ACC112 (cell line): ENCODE data around the gene KPNA3.

ENCODE experiments used
- H2AFZ ChIP-seq: fragments of 200-600 bp; sonication (generic); one replicate; pipeline ENCODE4 v1.6.0; 2017; ENCODE audit warnings: antibody characterized with exemption, low read length; ENCODE audit not compliant: unreplicated experiment
- H3K27ac ChIP-seq: fragments of 200-600 bp; sonication (generic); 2 replicates; pipeline ENCODE4 v1.5.1; 2014; ENCODE audit warnings: low read depth, mild to moderate bottlenecking, antibody characterized with exemption, low read length, moderate library complexity
- H3K27me3 ChIP-seq: fragments of 200-600 bp; sonication (generic); 2 replicates; pipeline ENCODE4 v1.6.1; 2014; ENCODE audit warnings: mild to moderate bottlenecking, antibody characterized with exemption, low read length, moderate library complexity, mixed read lengths; ENCODE audit not compliant: insufficient read depth
- H3K36me3 ChIP-seq: fragments of 200-600 bp; sonication (generic); 2 replicates; pipeline ENCODE4 v1.6.1; 2016; ENCODE audit warnings: mild to moderate bottlenecking, antibody characterized with exemption, low read length, moderate library complexity, mixed read lengths; ENCODE audit not compliant: insufficient read depth
- H3K4me1 ChIP-seq: fragments of 200-600 bp; sonication (generic); one replicate; pipeline ENCODE4 v1.6.1; 2016; ENCODE audit warnings: low read length, mixed read lengths; ENCODE audit not compliant: insufficient read depth, unreplicated experiment, control insufficient read depth
- H3K4me3 ChIP-seq: fragments of 200-600 bp; sonication (generic); 2 replicates; pipeline ENCODE4 v1.5.1; 2014; ENCODE audit warnings: mild to moderate bottlenecking, low read depth, low read length
- H3K79me2 ChIP-seq: fragments of 200-600 bp; sonication (generic); one replicate; pipeline ENCODE4 v1.6.0; 2016; ENCODE audit warnings: low read length; ENCODE audit not compliant: control insufficient read depth, unreplicated experiment, insufficient read depth

The KPNA3 gene

DNA sequence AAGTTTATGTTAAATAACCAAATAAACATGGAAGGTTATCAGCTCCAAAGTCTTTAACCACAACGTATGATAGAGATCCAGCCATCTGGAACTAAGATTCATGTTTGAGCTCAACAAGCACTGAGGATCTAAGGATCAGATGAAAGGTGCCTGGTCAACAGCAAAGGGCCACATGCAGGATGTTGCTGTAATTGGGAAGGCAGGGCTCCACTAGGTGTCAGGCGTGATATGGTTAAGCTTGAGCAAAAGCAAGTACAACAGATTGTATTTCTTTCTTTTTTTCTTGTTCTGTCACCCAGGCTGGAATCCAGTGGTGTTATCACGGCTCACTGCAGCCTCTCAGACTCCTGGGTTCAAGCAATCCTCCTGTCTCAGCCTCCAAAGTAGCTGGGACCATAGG, 113.2 kb downstream of the KPNA3 start:
- H3K27me3 ChIP-seq = no peaks in the 10 kb centered on the region
- peaks cover 35% of the 10 kb centered on the region for H3K79me2 ChIP-seq
- H3K4me1 ChIP-seq = no peaks in the 10 kb centered on the region
- no peak overlapping the region for H3K4me3 ChIP-seq
- H2AFZ ChIP-seq = no peak overlapping the region
- H3K27ac ChIP-seq = no peak overlapping the region
- H3K36me3 ChIP-seq = peaks cover 9% of the 10 kb centered on the region

- peaks cover 9% of the 10 kb centered on the region for H3K36me3 ChIP-seq
- no peaks in the 10 kb centered on the region for H3K27me3 ChIP-seq
- no peak overlapping the region for H2AFZ ChIP-seq
- H3K79me2 ChIP-seq = peaks cover 28% of the 10 kb centered on the region
- H3K4me3 ChIP-seq = no peak overlapping the region
- no peak overlapping the region for H3K27ac ChIP-seq
- no peaks in the 10 kb centered on the region for H3K4me1 ChIP-seq
Observed at GRCh38 chr13:49678191-49678914, 114.1 kb downstream of the KPNA3 start.

GRCh38 chr13:49676581-49677298, 115.7 kb downstream of the KPNA3 start:
- Histone ChIP-seq H3K79me2 (peaks cover 17% of the 10 kb centered on the region), H3K4me3 (no peak overlapping the region), H3K27me3 (no peaks in the 10 kb centered on the region), H2AFZ (no peak overlapping the region), H3K27ac (no peak overlapping the region), H3K4me1 (no peaks in the 10 kb centered on the region), H3K36me3 (peaks cover 9% of the 10 kb centered on the region)

DNA sequence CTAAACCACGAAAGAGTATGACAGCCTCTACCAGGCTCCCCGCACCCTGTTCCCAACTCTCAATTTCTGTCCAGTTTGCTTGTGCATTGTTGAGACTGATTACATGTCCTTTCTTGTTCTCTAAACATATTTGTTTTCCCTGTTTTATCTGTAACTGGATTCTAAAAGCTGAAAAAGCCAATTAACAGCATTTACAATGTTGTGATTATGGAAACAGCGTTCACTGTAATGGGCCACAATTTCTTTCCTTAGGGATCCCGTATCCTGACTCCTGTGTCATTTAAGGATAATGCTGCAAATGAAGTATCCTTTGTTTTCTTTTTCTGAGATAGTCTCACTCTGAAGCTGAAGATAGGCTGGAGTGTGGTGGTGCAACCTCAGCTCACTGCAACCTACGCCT, 121.7 kb downstream of the KPNA3 start:
- Histone ChIP-seq H2AFZ (no peak overlapping the region), H3K79me2 (peaks cover 4% of the 10 kb centered on the region), H3K36me3 (no peaks in the 10 kb centered on the region), H3K27me3 (no peaks in the 10 kb centered on the region), H3K4me1 (peaks cover 10% of the 10 kb centered on the region), H3K27ac (no peak overlapping the region), H3K4me3 (no peak overlapping the region)

- Histone ChIP-seq H3K4me3 (no peak overlapping the region), H3K27ac (0 out of 2 replicates have a peak overlapping the region, but pooled peaks have one; percentile 0), H3K4me1 (peaks cover 10% of the 10 kb centered on the region), H3K27me3 (no peaks in the 10 kb centered on the region), H3K36me3 (no peaks in the 10 kb centered on the region), H2AFZ (no peak overlapping the region), H3K79me2 (no peaks in the 10 kb centered on the region)
Observed at GRCh38 chr13:49669735-49670309, 122.7 kb downstream of the KPNA3 start.

GRCh38 chr13:49667773-49668172, 124.7 kb downstream of the KPNA3 start:
- no peak overlapping the region for H3K27ac ChIP-seq
- no peaks in the 10 kb centered on the region for H3K79me2 ChIP-seq
- H3K36me3 ChIP-seq = peaks cover 4% of the 10 kb centered on the region; the same call in 1 of the 2 replicates
- H3K4me1 ChIP-seq = peaks cover 10% of the 10 kb centered on the region
- no peak overlapping the region for H3K4me3 ChIP-seq
- H2AFZ ChIP-seq = no peak overlapping the region
- no peaks in the 10 kb centered on the region for H3K27me3 ChIP-seq

DNA sequence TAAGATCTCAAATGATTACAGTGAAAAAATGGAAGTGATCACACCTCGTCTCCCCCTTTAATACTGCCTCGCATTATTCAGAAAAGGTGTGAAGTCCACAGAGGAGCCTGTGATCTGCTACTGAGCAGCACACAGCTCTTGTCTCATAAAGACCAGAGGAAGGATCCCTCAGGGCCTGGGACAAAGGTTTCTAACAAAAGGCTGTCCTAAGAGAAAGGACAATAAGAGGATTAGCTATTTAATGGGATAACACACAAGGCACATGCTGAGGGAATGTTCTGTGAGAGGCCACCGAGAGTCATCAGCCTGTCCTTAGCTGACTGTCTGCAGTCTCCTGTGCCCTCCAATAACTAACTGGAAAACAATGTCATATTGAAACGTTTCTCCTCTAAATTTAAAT, 127.9 kb downstream of the KPNA3 start:
- Histone ChIP-seq H3K27ac (no peak overlapping the region), H3K79me2 (no peaks in the 10 kb centered on the region), H3K27me3 (no peaks in the 10 kb centered on the region), H3K4me1 (no peaks in the 10 kb centered on the region), H2AFZ (no peak overlapping the region), H3K36me3 (peaks cover 4% of the 10 kb centered on the region; the same call in 1 of the 2 replicates), H3K4me3 (no peak overlapping the region)

DNA sequence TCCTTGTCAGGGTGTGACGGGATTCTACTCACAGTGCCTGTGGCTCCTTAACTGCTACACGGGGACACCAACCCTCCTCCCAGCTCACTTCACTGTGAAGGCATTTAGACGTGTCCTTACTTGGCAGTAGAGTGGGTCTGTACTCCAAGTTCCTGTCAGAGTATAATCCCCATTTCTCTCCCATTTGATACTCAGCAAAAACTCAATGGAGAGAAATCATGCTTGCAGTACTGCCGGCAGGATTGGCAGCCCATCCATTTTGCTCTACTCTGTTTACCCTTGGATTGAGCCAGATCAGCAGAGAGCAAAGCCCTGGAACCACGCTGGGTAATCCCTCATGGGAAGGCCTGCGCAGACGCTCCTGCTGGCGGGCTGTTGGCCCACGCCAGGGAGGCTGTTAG, 135.2 kb downstream of the KPNA3 start:
- Histone ChIP-seq H2AFZ (no peak overlapping the region), H3K27me3 (no peaks in the 10 kb centered on the region), H3K4me1 (no peaks in the 10 kb centered on the region), H3K36me3 (no peaks in the 10 kb centered on the region), H3K27ac (no peak overlapping the region), H3K4me3 (no peak overlapping the region), H3K79me2 (no peaks in the 10 kb centered on the region)

GRCh38 chr13:49655906-49656305, 136.6 kb downstream of the KPNA3 start:
- Histone ChIP-seq H3K27me3 (no peaks in the 10 kb centered on the region), H2AFZ (no peak overlapping the region), H3K36me3 (no peaks in the 10 kb centered on the region), H3K27ac (no peak overlapping the region), H3K4me3 (no peak overlapping the region), H3K79me2 (no peaks in the 10 kb centered on the region), H3K4me1 (no peaks in the 10 kb centered on the region)

DNA sequence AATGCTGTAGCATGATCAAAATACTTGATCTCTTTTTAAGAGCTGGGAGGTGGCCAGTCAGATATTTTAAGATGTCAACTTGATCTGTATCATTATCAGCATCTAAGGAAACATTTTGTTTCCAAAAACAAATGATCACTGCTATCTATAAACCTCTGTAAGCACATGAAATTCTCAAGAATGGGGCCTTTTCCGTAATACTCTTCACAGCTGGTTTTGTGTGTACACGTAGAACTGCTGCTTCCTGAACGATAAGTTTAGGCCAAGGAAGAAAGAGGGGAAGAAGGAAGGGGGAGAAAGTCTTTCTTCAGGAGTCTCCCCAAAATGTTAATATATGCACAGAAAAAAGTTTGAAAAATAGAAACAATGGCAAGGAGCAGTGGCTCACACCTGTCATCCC, 138.5 kb downstream of the KPNA3 start:
- no peak overlapping the region for H3K27ac ChIP-seq
- no peaks in the 10 kb centered on the region for H3K27me3 ChIP-seq
- H3K4me3 ChIP-seq = no peak overlapping the region
- H3K36me3 ChIP-seq = no peaks in the 10 kb centered on the region
- no peaks in the 10 kb centered on the region for H3K79me2 ChIP-seq
- peaks cover 8% of the 10 kb centered on the region for H3K4me1 ChIP-seq
- no peak overlapping the region for H2AFZ ChIP-seq

GRCh38 chr13:49653478-49653877, 139.0 kb downstream of the KPNA3 start:
- H3K4me3 ChIP-seq = no peak overlapping the region
- no peaks in the 10 kb centered on the region for H3K79me2 ChIP-seq
- H3K27ac ChIP-seq = no peak overlapping the region

More at GRCh38 chr13:49653478-49653877, 139.0 kb downstream of the KPNA3 start:
- Histone ChIP-seq H3K36me3 (no peaks in the 10 kb centered on the region), H3K4me1 (peaks cover 8% of the 10 kb centered on the region), H2AFZ (no peak overlapping the region), H3K27me3 (no peaks in the 10 kb centered on the region)
